Activated CD4-positive, alpha-beta T cell treated with anti-CD3 and anti-CD28 coated beads, Interleukin-2, Interleukin-4, amounts not matched to agents 100 ng/mL and 50 ng/mL, durations not matched to agents 16 hours and 8 hours (primary cell): Measurements from ENCODE around the gene FBXW12.

Source experiments
- DNase-seq: peaks from one replicate; pipeline ENCODE4 v3.0.0-alpha.2; 2020; ENCODE audit warnings: low spot score

The FBXW12 gene

DNA sequence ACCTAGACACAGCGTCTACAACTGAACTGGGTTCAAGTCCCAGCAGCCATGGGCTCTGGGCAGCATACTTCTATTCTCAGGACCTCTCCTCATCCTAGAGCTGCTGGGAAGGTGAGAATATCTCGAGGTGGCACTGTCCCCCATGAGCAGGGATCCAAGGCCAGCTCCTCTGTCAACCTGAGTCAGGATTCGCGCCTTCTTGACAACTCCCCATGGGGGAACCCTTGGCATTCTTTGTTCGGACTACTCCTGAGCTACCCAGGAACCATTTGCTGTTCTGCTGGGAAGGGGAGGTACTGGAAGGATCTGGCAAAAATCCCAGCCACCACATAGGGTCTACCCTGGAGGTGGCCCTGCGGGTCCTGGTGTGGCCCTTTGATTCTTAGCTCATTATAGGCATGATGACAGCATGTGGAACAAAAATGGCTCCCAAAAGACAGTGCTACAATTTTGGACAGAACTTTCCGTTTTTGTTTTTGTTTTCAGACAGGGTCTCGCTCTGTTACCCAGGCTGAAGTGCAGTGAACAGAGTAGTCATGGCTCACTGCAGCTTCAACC is 35.6 kb downstream of the FBXW12 start:
- DNase-seq = no peak

- no peak for DNase-seq
Observed at GRCh38 chr3:48408823-48409281, 36.8 kb downstream of the FBXW12 start.

DNA sequence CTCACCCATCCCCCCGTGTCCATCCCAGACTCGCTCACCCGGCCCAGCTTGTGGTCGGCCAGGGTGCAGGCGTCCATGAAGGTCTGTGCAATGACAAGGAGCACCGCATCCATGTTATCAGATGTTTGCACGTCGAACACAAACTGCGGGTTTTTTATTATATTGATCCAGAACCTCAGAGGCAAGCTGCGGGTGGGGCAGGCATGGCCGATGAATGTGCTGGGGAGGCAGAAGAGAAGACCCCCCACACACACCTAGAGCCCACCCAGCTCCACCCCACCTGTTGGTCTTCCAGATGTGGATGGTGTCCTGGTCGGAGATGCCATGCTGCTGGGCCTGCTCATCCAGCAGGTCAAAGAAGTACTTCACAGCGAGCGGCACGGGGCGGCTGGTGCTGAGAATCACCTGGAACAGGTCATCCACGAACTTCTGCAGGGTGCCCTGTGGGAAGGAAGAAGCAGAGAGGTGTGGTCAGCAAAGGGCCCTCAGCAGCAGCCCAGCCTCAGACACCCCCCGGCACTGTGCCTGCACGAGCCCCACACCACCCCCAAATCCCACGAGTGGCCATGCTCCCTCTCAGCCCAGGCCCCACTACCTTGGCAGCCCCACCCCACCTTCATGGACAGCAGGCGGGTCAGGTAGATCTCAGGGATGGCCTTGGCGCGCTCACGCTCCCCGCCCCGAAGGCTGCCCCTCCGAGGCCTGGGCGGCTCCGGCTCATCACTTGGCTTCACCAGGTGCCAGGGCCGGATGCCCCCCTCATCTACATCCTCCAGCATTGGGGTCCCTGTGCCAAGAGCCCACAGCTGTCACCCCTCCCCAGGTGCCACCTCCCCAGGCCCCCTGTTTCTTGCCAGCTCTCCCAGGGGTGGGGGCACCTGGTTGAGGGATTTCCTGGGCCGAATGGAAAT is 37.5 kb downstream of the FBXW12 start:
- no peak for DNase-seq

DNA sequence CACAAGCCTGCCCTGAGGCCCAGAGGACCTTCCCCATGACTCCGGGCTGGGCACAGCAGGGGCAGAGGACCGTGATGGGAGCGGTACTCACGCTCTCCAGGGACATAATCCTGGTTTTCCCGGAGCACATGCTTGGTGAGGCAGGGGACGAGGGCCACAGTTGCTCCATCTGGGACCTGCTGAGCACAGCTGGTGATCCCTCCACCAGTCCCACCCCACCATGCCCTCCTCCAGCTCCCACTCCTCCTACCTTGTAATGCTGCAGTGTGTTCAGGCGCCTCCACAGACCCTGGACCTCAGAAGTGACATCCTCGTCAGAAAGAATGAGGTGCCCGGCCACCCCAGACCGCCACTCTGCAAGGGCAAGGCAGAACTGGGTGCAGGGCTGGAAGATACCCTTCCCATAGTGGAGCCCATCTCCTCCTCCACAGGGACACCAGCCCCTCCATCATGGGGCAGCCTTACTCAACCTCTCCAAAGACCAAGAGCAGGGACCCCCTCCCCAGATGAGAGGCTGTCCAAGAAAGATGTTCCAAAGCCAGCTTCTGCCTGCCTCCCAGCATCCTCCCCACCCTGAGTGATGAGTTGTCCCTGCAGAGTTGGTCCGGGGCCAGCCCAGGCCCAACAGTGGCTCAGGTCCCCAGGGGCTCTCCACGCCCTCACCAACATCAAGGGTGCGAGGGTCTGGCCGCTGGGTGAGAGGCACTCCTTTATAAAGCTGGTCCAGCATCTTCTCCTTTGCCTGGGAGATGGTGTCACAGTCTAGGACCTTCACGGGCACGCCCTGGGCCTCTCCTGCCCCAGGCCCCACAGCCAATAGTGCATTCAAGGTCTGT is 38.4 kb downstream of the FBXW12 start:
- no peak for DNase-seq

DNA sequence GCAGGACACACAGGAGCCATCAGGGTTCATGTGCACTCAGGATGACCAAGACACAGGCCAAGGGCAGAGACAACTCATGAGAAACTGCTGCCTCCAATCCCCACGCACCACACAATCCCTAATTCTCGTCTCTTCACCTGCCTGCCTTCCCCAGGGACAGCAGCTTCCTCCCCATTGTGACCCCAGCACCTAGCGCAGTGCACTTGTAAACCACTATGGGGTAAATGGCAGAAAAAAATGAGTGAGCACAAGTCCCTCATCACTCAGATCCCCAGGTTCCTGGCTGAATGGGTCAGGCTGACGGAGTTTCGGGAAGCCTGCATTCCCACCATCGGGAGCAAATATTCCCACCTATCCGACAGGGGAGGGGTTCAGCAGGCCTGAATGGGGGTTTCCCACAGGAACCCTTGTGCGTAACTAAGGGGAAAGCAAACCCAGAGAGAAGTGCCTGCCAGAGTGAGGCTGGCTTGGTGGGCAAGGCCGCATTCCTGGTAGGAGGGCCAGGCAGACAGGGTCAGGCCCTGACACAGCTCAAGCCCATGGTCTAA is 39.1 kb downstream of the FBXW12 start:
- no peak for DNase-seq

DNA sequence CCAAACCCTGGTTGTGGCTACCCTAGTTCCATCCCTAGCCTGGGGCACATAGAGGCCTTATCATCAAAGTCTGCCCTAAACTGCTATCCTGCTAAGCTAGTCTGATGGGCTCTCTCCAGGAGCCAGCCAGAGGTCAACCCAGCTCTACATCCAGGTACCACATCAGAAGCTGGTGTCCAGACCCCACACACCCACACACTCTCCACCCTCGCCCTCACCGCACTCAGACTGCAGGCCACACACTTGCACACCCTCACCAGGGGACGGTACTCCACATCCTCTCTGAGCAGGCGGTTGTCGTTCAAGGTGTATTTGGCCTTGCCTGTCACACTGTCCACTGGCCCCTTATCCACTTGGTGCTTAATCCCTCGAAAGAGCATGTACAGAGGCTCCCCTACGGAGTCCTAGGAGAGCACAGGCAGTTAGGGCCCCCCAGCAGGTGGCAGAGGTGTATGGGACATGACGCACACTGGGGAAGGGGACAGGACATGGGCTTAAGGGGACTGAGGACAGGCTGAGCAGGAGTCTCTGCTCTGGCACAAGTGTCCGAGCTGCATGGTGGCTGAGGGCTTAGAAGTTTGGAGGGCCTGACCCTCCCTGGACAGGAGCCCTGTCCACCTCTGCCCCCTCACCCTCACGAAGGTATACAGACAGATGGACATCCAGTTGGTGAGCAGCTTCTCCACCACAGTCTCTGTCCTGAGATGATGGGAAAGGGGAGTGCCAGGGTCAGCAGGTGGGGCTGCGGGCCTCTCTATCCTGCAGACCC is 39.8 kb downstream of the FBXW12 start:
- no peak for DNase-seq

GRCh38 chr3:48412375-48413001 is 40.5 kb downstream of the FBXW12 start:
- no peak for DNase-seq

GRCh38 chr3:48413086-48413485 is 41.1 kb downstream of the FBXW12 start:
- DNase-seq = no peak

DNA sequence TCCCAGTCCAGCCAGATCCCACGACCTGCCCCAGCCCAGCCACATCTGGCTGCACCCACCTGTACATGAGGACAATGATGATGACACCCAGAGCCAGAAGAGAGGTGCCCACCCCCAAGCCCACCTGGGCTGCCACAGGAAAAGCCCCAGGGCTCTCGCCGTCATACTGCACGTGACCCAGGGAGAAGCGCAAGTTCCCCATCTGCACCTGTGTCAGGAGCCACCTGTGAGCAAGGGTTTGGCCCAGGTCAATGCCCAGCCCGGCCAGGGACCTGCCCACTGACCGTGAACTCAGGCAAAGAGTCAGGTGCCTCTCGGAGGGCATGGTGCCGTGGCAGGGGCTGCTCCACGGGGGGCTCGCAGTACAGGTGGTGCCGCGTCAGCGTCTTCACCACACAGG is 41.6 kb downstream of the FBXW12 start:
- no peak for DNase-seq

DNA sequence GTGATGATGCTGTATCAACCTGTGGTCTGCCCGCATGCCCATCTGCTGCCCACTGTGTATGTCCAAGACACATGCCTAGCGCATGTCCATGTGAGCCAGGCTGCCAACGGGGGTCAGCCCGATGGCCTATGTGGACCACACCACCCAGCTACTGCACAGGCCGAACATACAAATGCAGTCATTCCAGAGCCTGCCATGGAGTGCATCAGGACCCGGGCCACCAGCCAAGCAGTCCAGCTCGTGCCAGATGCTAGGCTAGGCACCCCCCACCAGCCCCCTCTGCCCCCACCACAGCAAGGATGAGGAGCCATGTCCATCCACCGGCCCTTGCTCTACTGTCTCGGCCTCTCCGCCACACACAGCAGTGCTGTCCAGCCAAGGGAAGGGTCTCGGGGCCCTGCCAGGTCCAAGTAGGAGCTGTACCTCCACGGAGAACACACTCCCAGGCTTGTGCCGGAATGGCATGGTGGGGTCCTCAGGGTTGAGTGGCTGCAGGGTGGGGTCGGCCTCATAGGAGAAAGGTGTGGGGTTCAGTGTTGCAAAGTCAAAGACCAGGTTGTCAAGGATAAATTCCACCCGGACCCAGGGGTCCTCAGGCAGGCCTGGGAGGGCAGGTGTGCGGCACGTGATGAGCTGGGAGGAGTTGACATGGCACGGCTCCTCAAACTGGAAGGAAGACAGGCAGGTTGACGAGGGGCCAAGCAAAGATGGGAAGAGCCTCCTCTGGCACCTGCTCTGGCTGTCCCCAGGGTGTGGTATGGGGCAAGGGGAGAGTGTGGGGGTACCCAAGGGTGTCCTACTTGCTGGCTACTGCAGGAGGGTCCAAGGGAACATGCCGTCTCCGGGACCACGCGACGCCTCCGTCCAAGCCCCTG is 42.6 kb downstream of the FBXW12 start:
- no peak for DNase-seq

DNA sequence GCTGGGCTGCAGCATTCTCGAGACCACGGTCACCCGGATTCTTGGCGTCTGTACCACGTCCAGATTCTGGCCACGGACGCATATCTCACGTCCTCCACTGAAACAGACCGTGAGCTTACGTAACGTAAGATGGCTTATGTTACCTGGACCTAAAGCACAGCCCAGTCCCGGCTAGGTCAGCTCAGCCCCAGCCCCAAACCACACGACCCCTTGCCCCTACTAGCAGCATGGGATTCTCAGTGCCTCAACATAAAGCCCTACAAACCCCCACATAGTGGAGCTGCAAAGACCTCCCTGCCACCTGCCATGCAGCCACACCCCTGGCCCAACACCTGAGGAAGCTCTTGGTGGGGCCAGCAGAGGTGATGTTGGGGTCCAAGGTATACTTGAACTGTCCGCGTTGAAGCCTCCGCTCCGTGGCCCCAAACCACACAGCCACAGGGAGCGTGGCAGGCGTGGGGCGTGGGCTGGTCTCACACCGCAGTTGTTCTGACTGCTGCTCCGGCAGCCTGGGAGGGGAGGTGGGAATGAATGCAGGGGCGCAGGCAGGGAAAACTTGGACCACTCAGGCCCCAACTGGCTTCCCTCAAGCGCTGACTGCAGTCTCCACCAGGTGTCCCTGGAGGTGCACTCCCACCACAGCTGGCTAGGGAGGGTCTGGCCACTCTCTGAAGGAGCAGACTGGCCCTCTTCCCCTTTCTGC is 43.4 kb downstream of the FBXW12 start:
- no peak for DNase-seq

GRCh38 chr3:48416091-48416505 is 44.1 kb downstream of the FBXW12 start:
- no peak for DNase-seq

DNA sequence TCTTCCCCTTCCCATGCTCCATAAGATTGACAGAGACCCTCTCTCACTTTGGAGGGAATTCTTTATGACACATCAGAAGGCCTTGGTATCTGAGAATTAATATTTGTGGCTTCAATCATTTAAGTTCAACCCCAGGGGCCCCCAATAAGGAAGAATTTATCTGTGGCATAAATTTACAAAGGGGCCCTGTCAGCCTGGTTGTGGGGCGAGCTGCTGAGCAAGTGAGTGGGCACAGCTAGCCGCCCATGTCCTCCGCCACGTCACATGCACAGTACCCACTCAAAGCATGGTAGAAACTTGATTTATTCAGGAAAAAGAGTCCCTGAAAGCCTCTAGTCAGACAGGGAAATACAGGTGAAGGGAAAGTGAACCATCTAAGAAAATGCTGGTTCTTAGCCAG is 44.5 kb downstream of the FBXW12 start:
- no peak for DNase-seq

DNA sequence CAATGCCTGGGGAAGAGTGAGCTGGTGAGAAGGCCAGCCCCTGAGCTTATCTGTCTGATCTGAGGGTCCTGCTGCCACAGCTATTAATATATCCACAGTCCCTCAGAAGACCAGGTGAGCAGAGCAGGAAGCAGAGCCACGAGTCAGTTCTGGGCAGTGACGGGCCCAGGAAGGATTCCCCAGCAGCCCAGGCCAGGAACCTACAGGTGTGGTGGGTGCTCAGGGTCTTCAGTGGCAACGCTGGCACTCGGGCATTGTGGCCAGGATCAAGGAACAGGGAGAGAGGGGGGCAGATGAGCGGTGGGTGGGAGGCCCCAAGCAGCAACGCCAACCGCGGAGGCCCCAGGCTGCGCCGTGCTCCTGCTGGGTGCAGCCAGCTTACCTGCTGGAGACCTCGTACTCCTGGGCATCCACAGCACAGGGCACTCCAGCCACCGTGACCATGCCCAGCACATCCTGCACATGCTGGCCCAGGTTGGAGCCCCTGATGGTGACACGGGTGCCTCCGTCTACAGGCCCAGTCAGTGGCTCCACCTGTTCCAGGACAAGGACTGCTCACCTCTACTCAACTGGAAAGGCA is 45.6 kb downstream of the FBXW12 start:
- DNase-seq = no peak

- DNase-seq = no peak
Observed at GRCh38 chr3:48418140-48418539, 46.1 kb downstream of the FBXW12 start.

- no peak for DNase-seq
Observed at GRCh38 chr3:48418651-48419050, 46.6 kb downstream of the FBXW12 start.

DNA sequence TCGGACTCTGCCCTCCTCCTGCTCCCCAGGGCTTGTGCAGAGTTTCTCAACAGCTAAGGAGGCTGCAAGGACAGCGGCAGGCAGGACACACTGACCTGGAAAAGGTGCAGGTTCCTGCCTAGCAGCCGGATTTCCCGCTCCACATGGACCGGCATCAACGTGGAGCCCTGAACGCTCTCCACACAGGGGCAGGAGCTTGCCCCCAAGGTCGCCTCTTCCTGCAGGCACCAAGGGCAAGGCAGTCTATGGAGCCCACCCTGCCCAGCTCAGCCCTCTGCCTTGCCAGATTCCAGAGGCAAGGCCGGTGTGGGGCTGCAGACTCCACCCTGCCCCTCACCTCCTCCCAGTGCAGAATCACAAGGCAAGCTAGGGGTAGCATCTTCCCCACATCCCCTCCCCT is 47.1 kb downstream of the FBXW12 start:
- DNase-seq = no peak

- no peak for DNase-seq
Observed at GRCh38 chr3:48419597-48419996, 47.6 kb downstream of the FBXW12 start.

DNA sequence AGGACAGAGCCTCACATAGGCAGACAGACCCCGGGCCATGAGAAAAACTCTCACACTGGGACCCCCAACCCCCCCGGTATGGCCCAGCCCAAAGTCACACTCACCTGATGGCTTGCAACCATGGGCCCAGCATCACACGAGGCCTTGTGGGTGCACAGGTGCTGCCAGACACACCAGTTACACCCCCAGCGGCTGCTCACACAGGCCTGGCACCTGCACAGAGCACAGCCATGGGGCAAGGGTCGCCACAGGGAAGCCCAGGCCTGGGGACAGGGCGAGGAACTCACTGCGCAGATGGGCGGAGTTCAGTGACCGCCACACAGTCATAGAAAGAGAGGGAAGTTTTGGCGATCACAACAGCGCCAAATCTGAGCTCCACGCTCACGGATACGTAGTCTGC is 48.5 kb downstream of the FBXW12 start:
- no peak for DNase-seq
